Activated CD4-positive, alpha-beta T cell treated with anti-CD3 and anti-CD28 coated beads for 24 hours (primary cell): ENCODE results near the gene TSSC4.

Source experiments
- DNase-seq, 2 donors: peaks; one replicate each; pipeline ENCODE4 v3.0.0-alpha.2; 2020; ENCODE audit warnings: low read depth in 2 of 2

The TSSC4 gene

DNA sequence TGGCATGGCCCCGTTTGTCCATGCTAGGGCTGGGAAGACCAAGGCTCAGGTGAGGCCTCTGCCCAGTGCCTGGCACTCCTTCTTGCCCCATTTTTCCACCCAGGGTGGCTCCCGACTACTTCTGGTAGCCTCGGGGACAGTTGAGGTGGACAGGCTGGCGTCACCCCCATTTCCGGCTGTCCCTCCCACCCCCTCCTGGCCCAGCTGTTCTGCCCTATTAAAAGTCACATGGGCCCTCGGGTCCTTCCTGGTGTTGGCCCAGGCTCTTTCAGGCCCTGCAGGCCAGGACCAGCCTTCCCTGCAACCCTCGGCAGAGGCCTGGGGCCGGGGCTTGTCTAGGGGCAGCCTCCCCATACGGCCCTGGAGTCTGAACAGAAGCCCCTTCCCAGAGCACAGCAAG, 14.0 kb upstream of the TSSC4 start:
- DNase-seq = no peak

DNA sequence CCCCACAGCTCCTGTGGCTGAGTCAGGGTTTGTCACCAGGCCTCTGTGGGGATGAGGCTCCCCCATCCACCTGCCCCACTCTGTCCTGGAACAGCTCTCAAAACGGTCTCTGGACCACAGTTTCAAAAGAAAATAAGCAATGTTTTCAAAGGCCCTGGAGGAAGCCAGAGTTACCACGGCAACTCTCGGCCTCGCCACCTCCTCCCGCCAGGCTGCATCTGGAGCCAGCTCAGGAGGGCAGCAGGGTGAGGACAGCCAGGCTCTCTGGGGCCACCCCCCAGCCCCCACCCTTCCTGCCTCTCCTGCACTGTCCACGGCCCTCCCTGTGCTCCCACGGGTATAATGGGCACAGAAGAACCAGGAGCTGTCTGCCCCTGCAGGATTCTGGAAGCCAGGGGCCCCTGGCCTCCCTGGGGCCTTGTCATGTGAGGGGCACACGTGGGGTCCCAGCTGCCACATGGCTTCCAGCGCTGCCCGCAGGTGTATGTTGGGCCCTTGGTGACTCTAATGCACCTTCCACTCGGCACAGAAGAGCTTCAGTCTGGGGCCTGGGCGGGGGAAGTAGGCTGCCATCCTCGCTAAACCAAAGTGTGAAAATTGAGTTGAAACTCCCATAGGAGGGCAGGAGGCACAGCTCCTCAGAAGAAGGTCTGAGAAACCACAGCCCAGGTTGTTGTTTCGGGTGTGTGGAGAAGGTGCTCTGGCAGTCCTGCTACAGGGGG, 13.1 kb upstream of the TSSC4 start:
- DNase-seq = no peak

DNA sequence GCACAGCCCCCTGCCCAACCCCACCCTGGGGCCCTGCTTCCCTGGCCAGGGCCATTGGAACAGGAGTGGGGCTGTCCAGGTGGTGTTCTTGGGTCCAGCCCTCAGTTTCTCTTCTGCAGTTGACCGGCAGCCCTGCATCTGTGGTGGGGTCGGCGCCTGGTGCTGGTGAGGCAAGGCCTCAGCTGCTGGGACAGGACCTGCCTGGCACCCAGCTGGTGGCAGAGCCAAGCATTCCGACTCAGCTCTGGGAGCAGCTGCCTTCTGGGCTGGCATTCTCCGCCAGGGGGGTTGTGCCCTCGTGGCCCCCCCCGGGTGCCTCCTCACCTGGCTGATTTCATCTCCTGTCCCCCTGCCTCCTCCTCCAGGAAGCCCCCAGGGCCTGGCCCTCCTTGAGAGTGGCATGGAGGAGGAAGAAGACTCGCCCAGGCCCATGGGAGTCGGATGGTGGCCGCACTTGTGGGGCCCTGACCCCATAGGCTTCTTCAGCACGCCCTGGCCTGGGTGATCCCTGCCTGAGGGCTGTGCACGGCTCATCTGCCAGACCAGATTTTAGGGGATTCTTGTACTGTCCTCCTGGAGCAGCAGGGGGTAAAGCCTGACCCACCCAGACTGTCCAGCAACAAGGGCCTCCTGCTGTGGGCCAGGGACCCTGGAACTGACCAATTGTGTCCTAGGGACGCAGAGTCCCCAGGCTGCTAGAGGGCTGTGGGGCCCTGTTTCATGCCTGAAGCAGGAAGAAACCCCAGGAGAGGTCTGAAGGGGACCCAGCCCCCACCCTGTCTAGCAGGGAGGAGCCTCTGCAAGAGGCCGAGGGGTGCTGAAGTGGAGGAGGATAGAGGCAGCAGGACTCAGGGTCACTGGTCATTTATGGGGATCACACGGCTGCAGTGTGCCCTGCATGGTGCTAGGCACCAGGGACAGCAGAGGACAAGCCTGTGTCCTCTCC, 11.8 kb upstream of the TSSC4 start:
- no peak for DNase-seq

DNA sequence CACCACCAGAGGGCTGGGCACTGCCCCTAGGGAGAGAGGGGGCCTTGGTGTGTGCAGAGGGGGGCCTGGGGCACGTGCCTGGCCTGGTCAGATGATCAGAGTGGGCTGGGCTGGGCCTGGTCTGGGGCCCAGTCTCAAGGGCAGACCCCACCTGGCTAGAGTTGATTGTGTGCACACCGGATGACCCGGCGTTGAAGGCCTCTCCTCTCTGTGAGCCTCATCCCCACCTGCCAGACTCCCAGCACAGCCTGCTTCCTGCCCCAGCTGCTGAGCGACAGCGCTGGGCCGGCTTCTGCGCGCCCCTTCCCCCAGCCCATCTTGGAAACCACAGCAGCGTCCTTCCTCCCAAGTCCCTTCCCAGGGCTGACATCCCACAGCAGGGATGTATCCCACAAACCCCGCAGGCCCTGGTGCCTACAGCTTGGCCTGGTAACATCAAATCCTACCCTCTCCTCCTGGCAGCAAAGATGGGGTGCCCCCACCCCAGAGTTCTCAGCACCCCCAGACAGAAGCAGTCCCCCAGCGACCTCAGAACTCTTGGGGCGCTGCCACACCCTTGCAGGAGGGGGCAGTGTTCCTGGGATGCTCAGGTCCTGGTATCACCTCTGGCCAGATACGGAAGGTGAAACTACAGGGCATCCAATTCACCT, 11.0 kb upstream of the TSSC4 start:
- no peak for DNase-seq

DNA sequence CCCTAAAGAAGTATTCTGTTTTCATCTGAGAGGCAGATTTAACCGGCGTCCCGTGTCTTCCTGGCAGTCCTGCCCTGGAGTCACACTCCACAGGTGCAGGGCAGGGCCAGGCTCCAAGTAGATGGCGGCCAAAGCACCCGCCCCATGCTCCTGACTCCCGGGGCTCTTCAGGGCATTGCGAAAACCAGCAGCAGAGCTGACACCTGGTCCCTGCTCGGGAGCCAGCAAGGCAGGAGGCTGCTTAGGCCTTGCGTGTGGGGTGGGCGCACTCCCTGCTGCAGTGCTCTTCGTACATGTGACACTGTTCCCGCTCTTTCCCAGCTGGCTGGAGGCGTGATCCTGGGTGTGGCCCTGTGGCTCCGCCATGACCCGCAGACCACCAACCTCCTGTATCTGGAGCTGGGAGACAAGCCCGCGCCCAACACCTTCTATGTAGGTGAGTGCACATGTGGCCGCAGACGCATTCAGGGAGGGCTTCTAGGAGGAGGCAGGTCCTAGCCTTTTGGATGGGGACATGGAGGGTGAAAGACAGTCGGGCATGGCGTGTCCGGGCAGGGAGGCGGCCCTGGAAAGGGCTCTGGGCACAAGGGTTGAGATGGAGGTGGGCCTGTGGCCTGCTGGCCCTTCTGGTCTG, 10.3 kb upstream of the TSSC4 start:
- no peak for DNase-seq

DNA sequence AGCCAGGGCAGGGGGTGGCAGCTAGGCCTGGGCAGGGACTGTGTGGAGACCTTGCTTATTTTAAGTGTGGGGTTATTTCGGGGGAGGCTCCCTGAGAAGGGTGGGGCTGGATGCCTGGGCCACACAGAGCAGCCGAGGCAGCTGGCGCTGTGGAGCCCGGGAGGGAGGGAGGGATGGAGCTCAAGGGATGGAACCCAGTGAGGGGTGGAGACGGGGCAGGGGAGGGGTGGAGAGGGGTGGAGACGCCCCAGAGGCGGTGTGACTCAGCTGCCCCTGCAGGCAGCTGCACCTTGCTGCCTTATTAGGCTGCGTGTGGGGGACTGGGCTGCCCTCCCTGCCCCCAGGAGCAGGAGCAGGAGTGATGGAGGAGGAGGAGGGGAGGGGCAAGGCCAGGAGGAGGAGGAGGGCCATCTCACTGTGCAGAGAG, 9.8 kb upstream of the TSSC4 start:
- DNase-seq = no peak

DNA sequence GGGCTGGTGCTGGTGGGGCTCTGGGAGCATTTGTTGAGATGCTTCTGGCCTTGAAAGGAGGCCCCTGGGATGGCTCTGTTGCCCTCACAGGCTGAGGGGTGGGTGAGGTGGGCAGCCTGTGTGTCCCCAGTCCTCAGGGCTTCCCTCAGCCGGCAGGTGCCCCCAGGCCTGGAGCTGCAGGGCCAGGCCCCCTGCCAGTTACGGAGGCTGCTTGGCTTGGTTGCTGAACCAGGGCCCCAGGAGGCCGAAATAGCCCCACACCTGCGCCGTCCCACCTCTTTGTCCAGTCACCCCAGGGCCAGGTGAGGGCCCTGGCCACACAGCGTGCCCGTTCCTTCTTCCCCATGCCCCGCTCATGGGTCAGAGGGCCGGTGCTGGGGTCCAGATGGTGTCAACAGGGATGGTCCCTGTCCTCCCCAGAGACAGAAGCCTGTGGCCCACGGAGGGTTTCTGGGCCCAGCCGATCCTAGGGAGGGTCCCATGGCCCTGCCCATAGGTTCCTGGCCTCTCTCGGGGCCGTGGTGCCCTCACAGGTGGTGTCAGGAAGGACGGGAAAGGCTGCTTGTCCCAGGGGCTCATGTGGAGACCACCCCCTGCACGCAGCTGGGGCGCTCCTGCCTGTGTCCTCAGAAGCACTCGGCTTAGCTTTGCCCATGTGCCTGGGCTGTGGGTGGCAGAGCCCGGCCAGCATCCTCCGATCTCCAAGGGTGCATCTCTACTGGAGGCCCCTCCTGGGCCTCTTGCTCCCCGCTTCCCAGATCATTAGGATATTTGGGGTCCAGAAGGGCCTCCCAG, 9.2 kb upstream of the TSSC4 start:
- DNase-seq = no peak

DNA sequence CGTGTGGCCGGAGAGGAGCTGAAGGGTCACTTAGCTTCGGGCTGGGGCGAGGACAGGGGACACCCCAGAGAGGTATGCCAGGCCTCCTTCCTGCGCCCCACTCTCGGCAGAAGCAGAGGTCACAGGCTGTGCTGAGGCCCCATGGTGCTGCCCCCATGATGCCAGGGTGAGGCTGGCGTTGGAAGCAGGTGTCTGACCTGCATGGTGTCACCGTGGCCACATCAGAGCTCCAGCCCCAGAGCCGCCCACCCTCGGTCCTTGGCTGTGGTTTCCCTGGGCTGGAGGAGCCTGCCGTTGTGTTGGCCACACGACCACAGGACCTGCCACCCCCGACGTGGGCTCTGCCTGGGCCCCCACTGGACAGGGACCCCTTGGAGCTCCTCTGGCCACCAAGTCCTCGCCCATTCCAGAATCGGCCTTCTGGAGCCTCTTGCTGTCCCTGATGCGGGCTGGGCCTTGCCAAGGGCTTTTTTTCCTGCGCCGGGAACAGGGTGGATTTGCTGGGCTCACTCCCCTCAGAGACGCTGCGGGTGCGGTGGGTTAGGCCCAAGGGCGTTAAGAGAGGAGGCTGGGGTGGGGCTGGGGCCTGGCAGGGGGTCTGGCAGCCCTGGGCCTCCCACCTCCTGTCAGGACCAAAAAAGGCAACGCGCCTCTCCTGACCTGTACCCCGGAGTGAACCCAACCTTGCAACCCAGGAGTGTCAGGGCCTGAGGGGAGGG, 8.2 kb upstream of the TSSC4 start:
- no peak for DNase-seq

DNA sequence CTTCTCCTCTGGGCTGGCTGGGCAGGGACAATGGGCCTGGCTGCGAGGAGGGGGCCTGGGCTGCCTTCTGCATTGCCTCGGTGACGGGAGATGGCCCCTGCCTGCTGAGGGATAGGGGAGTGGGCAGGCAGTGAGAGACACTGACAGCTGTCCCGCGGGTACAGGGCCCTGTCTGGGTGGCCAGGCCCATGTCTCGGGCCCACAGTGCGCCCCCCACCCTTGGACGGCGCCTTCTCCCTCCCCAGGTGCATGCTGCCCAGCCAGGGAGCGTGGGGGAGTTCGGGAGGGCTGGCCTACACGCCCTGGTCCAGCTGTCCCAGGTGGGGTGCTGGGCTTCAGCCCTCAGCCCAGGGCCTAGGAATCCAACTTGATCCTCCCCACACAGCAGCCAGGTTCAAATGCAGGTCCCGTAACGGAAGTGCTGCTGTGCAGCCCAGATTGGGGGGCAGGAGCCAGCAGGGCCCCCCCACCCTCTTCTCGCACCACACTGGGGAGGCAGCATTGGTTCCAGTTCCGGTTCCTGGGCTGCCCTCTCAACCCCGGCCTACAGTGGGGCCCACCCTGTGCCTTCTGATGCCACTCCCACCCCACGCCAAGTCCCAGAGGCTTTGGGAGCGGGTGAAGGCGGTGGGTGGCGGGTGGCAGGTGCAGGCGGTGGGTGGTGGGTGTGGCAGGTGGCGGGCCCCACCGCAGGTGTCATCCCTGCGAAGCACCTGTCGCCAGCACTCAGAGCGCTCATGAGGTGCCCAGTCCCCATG, 7.3 kb upstream of the TSSC4 start:
- DNase-seq = no peak

DNA sequence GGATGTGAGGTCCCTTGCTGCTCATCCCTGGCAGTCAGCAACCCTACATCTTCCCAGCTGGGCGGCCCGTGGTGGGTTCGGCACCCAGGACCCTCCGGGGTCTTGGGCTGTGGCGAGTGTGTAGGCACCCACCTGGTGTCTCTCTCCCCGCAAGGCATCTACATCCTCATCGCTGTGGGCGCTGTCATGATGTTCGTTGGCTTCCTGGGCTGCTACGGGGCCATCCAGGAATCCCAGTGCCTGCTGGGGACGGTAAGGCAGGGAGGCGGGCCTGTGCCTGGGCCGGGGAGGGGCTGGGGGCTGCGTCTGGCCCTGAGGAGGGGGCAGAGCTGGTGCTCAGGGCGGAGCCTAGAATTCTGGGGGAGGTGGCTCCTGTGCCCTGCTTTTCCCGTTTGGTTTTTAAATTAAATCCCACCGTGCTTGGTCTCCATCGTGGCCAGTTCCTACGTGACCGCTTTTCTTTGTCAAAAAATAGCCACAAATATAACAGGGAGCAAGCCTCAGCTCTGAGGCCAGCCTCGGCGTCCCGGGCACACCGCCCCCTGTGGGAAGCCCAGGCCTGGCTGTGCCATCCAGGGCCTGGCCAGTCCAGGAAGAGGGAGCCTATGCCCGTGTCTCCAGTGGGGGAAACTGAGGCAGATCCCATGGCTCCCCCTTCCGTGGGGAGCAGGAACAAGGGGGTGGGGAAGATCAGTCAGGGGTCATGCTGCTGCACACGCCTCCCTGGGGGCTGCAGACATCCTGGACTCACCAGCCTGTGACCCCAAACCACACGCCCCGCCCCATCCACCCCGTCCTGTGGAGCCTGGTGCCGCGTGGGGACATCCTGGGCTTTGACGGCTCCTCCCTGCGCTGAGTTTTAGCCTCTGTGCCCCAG, 6.4 kb upstream of the TSSC4 start:
- no peak for DNase-seq

DNA sequence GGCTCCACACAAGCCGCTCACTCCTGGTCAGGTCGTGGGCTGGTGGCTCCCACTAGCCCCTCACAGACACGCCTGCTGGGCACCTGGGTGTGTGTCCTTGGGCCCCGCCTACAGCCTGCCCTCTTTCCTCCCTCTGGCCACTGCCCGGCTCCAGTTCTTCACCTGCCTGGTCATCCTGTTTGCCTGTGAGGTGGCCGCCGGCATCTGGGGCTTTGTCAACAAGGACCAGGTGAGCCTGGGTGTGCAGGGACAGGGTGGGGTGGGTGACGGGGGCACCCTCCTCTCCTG, 5.8 kb upstream of the TSSC4 start:
- no peak for DNase-seq

DNA sequence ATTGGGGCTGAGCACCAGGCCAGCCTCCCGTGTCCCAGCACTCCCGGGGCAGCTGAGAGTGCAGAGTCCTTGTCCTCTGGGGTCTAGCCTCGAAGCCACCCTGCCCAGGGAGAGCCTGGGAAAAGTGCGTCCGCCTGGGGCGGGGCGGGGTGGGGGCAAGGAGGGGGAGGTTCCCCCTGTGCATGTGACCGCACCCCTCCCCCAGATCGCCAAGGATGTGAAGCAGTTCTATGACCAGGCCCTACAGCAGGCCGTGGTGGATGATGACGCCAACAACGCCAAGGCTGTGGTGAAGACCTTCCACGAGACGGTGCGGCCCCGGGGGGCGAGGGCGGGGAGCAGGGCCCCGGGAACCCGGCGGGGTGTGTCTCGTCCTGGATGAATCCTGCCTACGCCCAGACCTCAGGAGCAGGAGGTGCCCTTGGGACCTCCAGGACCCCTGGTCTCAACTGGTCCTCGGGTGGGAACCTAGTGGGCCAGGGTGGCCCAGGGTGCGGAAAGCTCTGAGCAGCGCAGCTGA, 5.3 kb upstream of the TSSC4 start:
- DNase-seq = no peak

DNA sequence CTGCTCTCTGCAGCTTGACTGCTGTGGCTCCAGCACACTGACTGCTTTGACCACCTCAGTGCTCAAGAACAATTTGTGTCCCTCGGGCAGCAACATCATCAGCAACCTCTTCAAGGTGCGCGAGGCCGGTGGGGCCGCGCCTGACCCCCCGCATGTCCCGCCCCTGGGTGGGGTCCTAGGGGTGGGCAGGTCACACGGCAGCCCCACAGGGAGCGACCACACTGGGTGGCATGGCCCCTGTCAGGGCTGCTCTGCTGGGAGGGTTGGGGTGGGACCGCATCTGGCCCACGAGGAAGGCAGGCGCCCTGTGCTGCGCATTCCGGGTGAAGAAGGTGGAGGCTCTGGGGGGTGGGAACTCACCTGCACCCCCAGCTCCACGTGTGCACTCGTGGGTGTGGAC, 4.7 kb upstream of the TSSC4 start:
- no peak for DNase-seq

DNA sequence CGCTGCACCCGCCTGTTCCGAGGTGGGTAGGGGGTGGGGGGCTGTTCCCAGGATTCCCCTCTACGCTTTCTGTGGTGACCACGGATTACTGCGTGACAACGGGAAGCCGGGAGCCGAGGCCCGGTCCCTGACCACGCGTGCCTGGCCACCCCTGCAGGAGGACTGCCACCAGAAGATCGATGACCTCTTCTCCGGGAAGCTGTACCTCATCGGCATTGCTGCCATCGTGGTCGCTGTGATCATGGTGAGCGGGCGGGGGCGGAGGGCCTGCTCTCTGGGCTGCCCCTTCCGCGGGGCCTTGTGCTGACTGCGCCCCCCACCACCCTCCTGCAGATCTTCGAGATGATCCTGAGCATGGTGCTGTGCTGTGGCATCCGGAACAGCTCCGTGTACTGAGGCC, 4.1 kb upstream of the TSSC4 start:
- DNase-seq = no peak

DNA sequence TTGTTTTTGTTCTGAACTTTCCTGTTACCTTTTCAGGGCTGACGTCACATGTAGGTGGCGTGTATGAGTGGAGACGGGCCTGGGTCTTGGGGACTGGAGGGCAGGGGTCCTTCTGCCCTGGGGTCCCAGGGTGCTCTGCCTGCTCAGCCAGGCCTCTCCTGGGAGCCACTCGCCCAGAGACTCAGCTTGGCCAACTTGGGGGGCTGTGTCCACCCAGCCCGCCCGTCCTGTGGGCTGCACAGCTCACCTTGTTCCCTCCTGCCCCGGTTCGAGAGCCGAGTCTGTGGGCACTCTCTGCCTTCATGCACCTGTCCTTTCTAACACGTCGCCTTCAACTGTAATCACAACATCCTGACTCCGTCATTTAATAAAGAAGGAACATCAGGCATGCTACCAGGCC, 3.5 kb upstream of the TSSC4 start:
- no peak for DNase-seq

DNA sequence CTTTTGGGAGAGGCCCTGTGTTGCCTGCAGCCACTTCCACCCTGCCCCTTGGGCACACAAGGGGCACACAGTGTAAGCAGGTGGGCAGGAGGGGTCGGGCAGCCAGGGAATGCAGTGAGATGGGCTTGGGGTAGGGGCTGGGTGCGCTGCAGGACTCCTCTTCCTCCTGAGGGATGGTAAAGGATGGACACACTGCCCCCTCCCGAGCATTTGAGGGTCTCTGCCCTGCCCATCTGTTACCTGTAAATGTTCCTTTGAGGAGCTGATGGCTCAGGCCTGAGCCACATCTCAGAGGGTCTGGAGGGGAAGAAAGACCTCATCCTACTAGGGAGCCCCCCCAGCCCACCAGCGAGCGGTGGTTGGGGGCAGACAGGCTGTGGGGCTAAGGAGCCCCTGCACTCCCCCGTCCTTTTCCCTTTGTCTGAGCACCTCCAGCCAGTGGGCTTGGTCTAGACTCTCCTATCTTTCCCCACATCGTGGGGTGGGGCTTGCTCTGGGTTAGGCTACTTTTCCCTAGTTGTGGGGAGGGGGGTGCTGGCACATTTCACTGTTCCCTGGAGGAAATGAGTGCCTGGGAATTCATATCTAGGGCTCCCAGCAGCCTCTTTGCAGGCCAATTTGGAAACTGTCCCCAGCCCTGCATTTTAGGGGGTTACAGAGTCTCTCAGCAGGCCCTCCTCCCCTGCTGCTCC, 1.7 kb upstream of the TSSC4 start:
- DNase-seq = no peak

DNA sequence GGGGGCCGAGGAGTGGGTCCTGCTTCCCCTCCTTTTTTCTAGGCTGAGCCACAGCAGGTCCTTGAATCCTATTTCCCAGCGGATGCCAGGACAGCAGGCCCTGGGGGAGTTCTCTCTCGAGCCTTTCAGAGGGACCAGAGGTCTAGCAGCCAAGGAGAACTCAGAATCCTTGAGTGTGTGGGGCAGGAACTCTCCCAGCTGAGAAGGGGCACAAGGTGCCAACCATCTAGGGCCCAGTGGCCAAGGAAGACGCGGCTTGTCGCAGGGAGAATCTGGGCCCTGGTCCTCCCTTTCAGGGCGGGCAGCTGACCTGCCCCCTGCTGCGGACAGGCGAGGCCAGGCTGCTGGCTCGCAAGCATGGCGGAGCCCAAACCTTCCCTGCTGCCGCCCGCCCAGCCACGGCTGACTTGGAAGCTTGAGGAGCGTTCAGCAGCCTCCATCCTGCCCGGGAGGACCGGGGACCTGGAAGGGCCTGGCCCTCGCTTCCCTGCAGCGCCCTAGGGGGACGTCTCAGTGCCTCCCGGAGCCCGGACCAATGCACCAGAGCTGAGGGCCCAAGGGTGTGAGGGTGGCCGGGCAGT, 972 bp upstream of the TSSC4 start:
- DNase-seq = no peak
